CD4-positive, alpha-beta T cell treated with Interleukin-15 for 4 hours (primary cell): ENCODE data around the gene FOCAD.

Experiments used
- DNase-seq: peaks from one replicate; pipeline ENCODE4 v3.0.0-alpha.2; 2020; ENCODE audit warnings: low spot score

FOCAD gene

GRCh38 chr9:20729523-20729922 lies 45.5 kb downstream of the FOCAD start:
- DNase-seq: no peak

- DNase-seq: no peak
Measured at GRCh38 chr9:20732118-20732517, 48.1 kb downstream of the FOCAD start.

- DNase-seq: no peak
Measured at GRCh38 chr9:20734275-20734674, 50.2 kb downstream of the FOCAD start.

GRCh38 chr9:20740304-20740703 lies 56.2 kb downstream of the FOCAD start:
- no peak for DNase-seq

- DNase-seq: no peak
Measured at GRCh38 chr9:20740929-20741582, 57.0 kb downstream of the FOCAD start.

- DNase-seq: no peak
Measured at GRCh38 chr9:20742833-20743232, 58.8 kb downstream of the FOCAD start.

GRCh38 chr9:20744036-20744630 lies 60.1 kb downstream of the FOCAD start:
- DNase-seq: no peak

GRCh38 chr9:20746967-20747366 lies 62.9 kb downstream of the FOCAD start:
- DNase-seq: no peak

GRCh38 chr9:20749496-20750198 lies 65.6 kb downstream of the FOCAD start:
- no peak for DNase-seq

- DNase-seq: no peak
Measured at GRCh38 chr9:20753761-20754160, 69.7 kb downstream of the FOCAD start.

- DNase-seq: no peak
Measured at GRCh38 chr9:20754556-20754955, 70.5 kb downstream of the FOCAD start.

GRCh38 chr9:20760246-20760891 lies 76.3 kb downstream of the FOCAD start:
- no peak for DNase-seq

- DNase-seq: no peak
Measured at GRCh38 chr9:20770947-20771346, 86.9 kb downstream of the FOCAD start.

GRCh38 chr9:20771729-20772128 lies 87.7 kb downstream of the FOCAD start:
- no peak for DNase-seq

- DNase-seq: no peak
Measured at GRCh38 chr9:20775683-20776082, 91.6 kb downstream of the FOCAD start.

GRCh38 chr9:20781092-20781491 lies 97.0 kb downstream of the FOCAD start:
- DNase-seq: no peak

GRCh38 chr9:20782289-20782688 lies 98.2 kb downstream of the FOCAD start:
- no peak for DNase-seq

- no peak for DNase-seq
Measured at GRCh38 chr9:20783057-20784038, 99.3 kb downstream of the FOCAD start.

- no peak for DNase-seq
Measured at GRCh38 chr9:20784196-20784595, 100.1 kb downstream of the FOCAD start.

GRCh38 chr9:20786807-20787206 lies 102.7 kb downstream of the FOCAD start:
- DNase-seq: no peak

GRCh38 chr9:20788526-20789451 lies 104.7 kb downstream of the FOCAD start:
- DNase-seq: no peak
